ENCODE results near the gene TNK2.
A peak's percentile ranks its signal among the peaks of the same experiment; 100 is the strongest.
"Not testable (repeated sequence)": the region's sequence is repeated elsewhere in the genome, so short reads cannot be mapped to it uniquely, and the experiment has no call there.

TNK2 gene

GRCh38 chr3:195870442-195870841 is 37.9 kb downstream of the TNK2 start:
- no peak for DNase-seq (ENCODE audit: low read depth, low spot score)

- DNase-seq (ENCODE audit: low read depth, low spot score) = no peak
These were observed 38.8 kb downstream of the TNK2 start for GRCh38 chr3:195869413-195870001.

DNA sequence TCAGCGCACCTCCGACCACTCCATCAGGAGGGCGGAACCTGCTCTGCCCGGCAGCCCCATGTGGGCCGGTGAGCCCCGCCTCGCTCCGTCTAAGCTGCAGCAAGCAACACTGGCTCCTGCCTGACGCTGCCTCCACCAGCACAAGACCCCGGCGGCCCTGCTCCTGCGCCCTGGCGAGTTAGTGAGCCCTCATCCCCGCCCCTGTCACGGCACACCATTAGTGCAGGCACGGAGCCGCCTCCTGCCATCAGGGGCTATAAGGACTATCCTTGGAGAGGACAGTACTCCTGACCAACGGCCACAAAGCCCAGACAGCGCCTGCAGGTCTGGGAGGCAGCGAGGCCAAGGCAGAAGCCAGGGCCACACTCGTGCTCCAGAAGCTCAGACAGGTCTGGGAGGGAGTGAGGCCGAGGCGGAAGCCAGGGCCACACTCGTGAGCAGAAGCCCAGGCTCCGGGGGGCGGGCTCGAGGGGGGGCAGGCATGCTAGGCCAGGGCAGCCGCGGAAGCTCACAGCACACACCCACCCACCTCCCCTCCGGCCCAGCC is 39.4 kb downstream of the TNK2 start:
- no peak for DNase-seq (ENCODE audit: low read depth, low spot score)

GRCh38 chr3:195868336-195868865 is 40.0 kb downstream of the TNK2 start:
- no peak for DNase-seq (ENCODE audit: low read depth, low spot score)

DNA sequence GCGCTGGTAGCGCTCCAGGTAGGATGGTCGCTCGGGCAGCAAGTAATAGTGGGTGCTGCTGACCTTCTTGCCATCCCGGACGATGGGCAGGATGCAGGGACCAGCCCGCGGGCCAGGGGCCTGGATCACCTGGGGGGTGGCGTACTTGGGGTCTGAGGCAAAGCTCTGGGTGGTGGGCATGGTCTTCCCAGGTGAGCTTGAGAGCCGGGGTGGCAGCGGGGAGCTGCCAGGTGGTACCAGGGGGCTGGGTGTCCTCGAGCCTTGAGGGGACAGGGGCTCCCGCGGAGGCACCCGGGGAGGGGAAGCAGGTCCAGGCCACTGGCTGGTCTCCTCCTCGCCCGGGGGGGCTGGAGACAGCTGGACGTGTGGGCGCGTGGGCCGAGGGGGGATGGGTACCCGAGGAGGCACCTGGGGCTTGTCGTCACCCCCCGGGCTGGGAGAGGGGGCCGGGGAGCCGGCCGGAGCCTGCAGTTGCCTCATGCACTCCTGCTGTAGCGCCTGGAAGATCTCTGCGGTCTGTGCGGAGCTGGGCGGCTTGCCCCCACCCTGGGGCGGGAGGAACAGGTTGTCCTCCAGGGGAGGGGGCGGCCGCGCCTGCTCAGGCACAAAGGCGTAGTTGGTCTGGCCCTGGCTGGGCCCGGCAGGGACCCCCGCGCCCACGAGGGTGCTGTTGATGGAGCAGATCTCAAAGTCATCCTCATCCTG is 40.6 kb downstream of the TNK2 start:
- DNase-seq (ENCODE audit: low read depth, low spot score) = no peak

DNA sequence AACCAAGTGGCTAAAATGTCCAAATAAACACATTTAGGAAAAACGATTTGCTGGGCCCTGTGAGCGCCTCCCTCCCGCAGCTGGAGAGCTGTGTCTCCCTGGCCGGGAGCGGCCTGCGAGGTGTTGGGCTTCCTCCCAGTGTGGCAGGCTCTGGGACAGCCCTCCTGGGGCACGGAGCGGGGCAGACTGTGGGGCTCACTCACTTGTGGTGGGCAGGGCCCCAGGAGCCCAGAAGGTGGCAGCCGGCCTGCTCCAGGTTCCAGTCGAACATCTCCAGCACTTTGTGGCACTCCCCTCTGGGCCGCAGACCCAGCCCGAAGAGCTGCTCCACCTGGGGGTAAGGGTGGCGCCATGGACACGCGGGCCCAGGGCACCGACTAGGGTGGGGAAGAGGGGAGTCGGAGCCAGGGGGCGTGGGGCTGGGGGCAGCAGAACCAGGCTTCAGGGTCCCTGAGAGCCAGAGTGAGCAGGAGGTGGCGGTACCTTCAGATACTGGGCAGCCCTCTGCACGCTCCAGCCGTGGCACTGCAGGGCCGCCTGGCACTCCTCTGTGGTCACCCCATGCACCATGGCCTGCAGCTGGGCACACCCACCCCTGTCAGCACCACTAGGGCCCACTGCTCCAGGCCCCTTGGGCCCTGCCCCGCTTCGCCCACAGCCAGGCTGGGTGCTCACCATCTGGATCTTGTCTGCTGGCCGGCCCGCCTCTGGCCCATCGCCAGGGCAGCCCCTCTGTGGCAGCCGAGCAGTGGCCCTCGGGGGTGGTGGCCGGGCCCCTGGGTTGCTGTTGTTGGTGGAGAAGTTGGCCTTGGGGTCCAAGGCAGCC is 41.5 kb downstream of the TNK2 start:
- no peak for DNase-seq (ENCODE audit: low read depth, low spot score)

DNA sequence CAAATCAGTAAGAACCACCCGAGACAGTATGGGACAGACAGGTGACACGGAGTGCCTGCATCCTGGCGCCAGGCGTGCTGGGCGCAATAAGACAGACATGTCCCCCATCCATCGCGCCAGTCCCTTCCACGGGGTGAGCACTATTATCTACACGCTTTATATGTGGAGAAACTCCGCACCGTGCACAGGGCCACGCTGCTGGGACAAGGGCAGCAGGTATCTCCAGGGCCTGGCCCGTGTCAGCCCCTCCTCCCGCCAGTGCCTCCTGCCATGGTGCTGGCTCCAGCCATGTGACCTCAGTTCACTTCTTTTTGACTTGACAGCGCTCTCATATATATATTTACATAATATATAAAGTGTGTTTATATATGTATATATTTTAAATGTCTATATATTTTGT is 42.6 kb downstream of the TNK2 start:
- no peak for DNase-seq (ENCODE audit: low read depth, low spot score)

DNA sequence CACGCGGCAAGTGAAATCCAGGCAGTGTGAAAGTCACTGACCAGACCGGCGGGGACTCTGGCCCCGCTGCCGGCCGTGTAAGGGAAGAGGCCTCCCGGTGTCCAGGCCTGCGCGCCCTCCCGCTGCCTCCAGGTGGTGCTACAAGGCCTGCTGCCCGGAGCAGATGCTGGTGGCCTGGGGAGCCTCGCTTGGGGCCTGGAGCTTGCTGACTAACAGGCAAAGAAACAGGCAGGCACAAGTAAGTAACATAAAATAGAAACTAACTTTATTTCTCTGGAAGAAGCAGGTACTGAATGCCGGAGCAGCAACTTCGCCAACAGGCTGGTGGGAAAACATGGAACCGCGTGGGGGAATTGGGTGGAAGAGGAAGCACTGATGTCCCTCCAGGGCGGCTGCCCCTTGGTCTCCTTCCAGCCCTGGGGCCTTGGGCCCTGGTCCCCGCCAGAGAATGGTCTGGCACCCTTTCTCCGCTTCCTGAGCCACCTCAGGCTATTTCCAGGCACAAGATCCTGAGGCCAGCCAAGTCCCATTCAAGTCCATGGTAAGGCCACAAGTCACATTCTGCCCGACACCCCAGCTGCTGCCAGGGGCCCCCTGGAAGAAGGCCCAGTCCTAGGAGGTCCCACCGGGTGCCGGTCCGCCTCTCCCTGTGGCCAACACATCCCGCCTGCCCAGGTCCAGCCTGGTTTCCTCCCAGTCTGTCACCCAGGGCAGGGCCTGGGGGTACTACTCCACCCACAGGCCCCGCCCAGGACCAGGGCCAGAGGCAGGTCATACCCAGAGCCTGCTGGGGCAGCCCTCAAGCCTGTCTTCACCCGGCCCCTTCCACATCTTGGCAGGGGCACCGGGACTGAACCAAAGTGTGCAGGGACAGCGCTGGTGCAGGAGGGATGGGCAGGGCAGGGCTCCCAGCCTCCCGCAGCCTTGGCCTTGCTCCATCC is 45.0 kb downstream of the TNK2 start:
- peak; percentile 34 for DNase-seq (ENCODE audit: low read depth, low spot score)

GRCh38 chr3:195862318-195862717 is 46.0 kb downstream of the TNK2 start:
- not testable (repeated sequence) for DNase-seq (ENCODE audit: low read depth, low spot score)

GRCh38 chr3:195860456-195860855 is 47.9 kb downstream of the TNK2 start:
- DNase-seq (ENCODE audit: low read depth, low spot score) = no peak

DNA sequence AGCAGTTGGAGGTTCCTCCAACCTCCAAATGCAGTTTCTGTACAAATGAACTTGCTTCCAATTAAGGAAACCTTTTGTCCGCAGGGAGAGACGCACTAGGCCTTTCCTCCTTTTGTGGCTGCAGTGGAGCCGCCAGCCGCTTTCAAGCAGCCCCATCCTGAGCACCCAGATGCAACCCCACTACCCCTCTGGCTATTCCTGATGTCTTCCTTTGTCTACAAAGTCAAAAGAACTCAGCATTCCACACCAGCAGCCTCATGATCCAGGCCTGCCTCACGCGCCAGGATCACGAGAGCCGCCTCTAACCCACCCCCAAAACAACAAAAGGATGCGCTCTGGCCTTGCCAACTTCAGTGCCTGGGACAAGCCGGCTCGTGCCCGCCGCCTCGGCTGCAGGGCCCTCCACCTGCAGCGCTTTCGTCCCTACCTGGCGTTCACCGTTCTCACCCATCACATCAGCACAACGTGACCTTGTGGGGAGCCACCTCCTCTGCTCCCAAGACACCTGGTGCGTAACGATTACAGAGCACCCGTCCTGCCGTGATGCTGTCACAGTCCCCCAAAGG is 48.4 kb downstream of the TNK2 start:
- DNase-seq (ENCODE audit: low read depth, low spot score) = no peak

- DNase-seq (ENCODE audit: low read depth, low spot score) = peak; percentile 60
These were observed 49.1 kb downstream of the TNK2 start for GRCh38 chr3:195859061-195859845.

DNA sequence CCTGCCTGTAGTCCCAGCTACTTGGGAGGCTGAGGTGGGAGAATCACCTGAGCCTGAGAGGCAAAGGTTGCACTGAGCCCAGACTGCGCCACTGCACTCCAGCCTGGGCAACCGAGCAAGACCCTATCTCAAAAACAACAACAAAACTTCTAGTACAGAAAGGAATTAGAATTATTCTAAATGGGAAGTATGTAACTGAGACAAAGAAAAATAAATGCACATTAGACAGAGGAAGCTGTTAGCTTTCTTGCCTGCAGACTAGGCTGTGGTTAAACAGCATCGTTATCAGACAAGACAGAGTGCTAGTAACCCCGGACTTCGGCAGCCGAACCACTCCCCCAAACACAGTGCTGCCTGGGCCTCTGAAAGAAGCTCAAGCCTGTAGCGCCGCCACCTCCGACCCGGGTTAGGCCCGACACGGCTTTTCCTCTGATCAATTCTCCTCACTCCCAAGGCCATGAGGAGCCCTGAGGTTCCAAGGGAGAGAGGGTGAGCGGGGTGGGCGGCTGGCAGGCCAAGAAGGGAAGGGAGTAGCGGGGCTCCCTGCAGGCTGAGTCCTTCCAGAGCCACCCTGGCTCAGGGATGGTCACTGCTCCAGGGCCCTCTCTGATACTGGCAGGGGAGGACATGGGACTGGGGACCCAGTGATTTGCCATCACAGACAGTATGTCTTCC is 51.8 kb downstream of the TNK2 start:
- no peak for DNase-seq (ENCODE audit: low read depth, low spot score)

GRCh38 chr3:195855471-195856409 is 52.6 kb downstream of the TNK2 start:
- no peak for DNase-seq (ENCODE audit: low read depth, low spot score)

DNA sequence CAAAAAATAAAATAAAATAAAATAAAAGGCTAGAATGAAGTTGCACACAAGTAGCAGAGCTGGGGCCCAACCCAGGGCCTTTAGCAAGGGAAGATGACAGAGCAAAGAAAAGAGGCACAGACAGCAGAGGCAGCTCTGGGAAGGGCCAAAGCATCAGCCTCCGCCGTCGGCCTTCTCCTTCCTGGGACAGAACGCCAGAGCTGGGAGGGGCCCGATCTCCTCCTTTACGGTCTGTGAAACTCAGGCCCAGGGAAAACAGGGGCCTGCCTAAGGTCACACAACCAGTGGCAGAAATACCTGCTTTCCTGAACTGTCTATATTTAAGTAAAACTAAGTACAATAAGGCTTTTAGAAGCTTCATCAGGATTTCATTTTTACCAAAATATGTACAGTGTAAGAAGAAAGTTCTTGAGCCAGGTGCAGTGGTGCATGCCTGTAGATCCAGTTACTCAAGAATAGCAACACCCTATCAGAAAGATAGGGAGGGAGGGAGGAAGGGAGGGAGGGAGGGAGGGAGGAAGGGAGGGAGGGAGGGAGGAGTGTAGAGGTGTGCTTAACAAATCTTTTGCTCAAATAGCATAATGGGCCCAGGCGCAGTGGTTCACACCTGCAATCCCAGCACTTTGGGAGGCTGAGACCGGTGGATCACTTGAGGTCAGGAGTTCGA is 53.6 kb downstream of the TNK2 start:
- DNase-seq (ENCODE audit: low read depth, low spot score) = no peak

GRCh38 chr3:195853996-195854395 is 54.4 kb downstream of the TNK2 start:
- no peak for DNase-seq (ENCODE audit: low read depth, low spot score)

DNA sequence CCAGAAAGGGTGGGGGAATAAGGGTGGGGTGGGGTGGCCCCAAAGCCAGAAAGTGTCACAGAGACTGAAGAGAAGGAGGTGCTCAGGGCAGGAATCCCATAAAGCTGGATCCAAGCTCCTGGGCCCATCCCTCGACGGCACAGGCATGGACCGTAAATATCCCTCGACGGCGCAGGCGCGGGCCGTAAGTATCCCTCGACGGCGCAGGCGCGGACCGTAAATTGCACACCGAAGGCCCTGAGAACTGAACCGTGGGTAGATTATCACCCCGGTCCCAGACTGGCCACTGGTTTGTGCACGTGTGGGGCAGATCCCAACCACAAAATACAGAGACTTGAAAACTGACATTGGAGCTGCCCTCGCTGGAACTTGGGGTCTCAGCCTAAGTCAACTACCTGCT is 55.3 kb downstream of the TNK2 start:
- no peak for DNase-seq (ENCODE audit: low read depth, low spot score)
